ENCODE data around the gene MGST3. TPM values are rescaled to one million over a fixed set of nuclear protein-coding genes. Genes with fewer than 3 reads are reported as not detected.

Gene MGST3
- total and polyA plus RNA-seq, 7 experiments from 2014 or later, result 21.4 to 119 (median 54.9) TPM

Other genes with a start within 250 kb of the MGST3 start
- not detected for gene RXRG, start 186.1 kb upstream of the MGST3 start, total RNA-seq
- not detected for gene RXRG, start 186.1 kb upstream of the MGST3 start, polyA plus RNA-seq
- not detected for gene LRRC52, start 87.2 kb upstream of the MGST3 start, total RNA-seq
- not detected for gene LRRC52, start 87.2 kb upstream of the MGST3 start, polyA plus RNA-seq
- 10 to 100 TPM; 25.0 to 46.0 (median 40.5) TPM for gene ALDH9A1, start 67.3 kb downstream of the MGST3 start, total RNA-seq
- 10 to 100 TPM; 74.1 to 88.4 TPM for gene ALDH9A1, start 67.3 kb downstream of the MGST3 start, polyA plus RNA-seq
- gene TMCO1, start 137.6 kb downstream of the MGST3 start, total RNA-seq, result 10 to 100 TPM; 30.4 to 97.1 (median 49.8) TPM
- gene TMCO1, start 137.6 kb downstream of the MGST3 start, polyA plus RNA-seq, result 100 to 1,000 TPM in 1 of 2 donors, 10 to 100 TPM in 1; 98.4 to 118 TPM
- gene UCK2, start 196.4 kb downstream of the MGST3 start, total RNA-seq, result 10 to 100 TPM in 1 of 5 experiments, 1 to 10 TPM in 2, under 1 TPM in 2; 0.89 to 32.7 (median 1.2) TPM
- gene UCK2, start 196.4 kb downstream of the MGST3 start, polyA plus RNA-seq, result 1 to 10 TPM; 1.0 to 1.2 TPM